Neural cell (in vitro differentiated cells): ENCODE data around the gene KIF13A.

Experiments used
- EZH2 ChIP-seq: fragments of 200-600, 300-800 bp; shearing (Covaris generic), sonication (generic); IDR thresholded peaks from 2 replicates; pipeline ENCODE4 v1.6.1; 2014; ENCODE audit warnings: antibody characterized with exemption, low read length, borderline replicate concordance, mild to moderate bottlenecking; ENCODE audit not compliant: insufficient read depth, poor library complexity, severe bottlenecking
- TF ChIP-seq, protein P1 (sequence below): fragments of 450-650 bp; IDR thresholded peaks from 2 replicates; pipeline ENCODE4 v1.5.1; 2014; ENCODE audit warnings: antibody characterized with exemption, mild to moderate bottlenecking, moderate library complexity; ENCODE audit not compliant: poor library complexity, severe bottlenecking

DNA sequence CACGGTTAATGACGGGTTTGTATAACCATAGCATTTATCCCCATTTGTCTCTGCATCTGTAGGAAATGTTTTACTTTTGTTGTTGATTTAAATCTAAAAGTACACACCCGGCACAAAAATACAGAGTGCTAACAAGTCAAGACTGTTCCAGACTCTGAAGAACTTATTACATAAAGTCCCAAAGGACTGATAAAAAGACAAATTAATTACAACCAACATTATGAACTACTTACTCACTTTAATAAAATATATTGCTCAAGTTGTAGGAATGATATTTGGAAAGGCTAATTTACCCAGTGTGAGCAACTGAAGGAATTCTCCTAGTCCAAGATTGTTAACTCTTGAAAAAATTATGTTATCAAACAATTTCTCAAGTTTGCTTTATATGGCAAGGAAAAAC lies 115.6 kb downstream of the KIF13A start:
- no peak for TF ChIP-seq EZH2
- TF ChIP-seq, protein P1, sequence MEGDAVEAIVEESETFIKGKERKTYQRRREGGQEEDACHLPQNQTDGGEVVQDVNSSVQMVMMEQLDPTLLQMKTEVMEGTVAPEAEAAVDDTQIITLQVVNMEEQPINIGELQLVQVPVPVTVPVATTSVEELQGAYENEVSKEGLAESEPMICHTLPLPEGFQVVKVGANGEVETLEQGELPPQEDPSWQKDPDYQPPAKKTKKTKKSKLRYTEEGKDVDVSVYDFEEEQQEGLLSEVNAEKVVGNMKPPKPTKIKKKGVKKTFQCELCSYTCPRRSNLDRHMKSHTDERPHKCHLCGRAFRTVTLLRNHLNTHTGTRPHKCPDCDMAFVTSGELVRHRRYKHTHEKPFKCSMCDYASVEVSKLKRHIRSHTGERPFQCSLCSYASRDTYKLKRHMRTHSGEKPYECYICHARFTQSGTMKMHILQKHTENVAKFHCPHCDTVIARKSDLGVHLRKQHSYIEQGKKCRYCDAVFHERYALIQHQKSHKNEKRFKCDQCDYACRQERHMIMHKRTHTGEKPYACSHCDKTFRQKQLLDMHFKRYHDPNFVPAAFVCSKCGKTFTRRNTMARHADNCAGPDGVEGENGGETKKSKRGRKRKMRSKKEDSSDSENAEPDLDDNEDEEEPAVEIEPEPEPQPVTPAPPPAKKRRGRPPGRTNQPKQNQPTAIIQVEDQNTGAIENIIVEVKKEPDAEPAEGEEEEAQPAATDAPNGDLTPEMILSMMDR, result no peak
